ENCODE data around the gene SMIM35. TPM values are rescaled to one million over a fixed set of nuclear protein-coding genes. Genes with fewer than 3 reads are reported as not detected.
A peak's percentile ranks its signal among the peaks of the same experiment; 100 is the strongest.

The SMIM35 gene
- total and polyA plus RNA-seq, 9 donors = under 0.01 to 0.47 (median 0.08) TPM

- Histone ChIP-seq H3K9me3 (replicated peaks; ENCODE audit: control insufficient read depth, low read depth, low read length) (no peaks in the 10 kb centered on the region), H3K27ac (ENCODE audit: low read length) (no peak overlapping the region), H3K4me1 (ENCODE audit: control insufficient read depth, insufficient read depth, low read length) (peaks cover 4% of the 10 kb centered on the region), H3K4me3 (ENCODE audit: low read length) (no peak overlapping the region), H3K36me3 (ENCODE audit: control insufficient read depth, insufficient read depth, low read length) (no peaks in the 10 kb centered on the region), H3K27me3 (ENCODE audit: control insufficient read depth, insufficient read depth, low read length) (peaks cover 3% of the 10 kb centered on the region)
- 90% methylated on average over 8 of the region's 11 CpGs for WGBS (ENCODE audit: insufficient coverage)
- no peak for DNase-seq
These were observed 27.4 kb downstream of the SMIM35 start for GRCh38 chr11:118059246-118059940.

GRCh38 chr11:118058311-118059245, 28.2 kb downstream of the SMIM35 start:
- H3K27ac ChIP-seq (ENCODE audit: low read length) = no peak overlapping the region
- no peaks in the 10 kb centered on the region for H3K9me3 ChIP-seq (replicated peaks; ENCODE audit: control insufficient read depth, low read depth, low read length)
- no peak overlapping the region for H3K4me3 ChIP-seq (ENCODE audit: low read length)
- H3K36me3 ChIP-seq (ENCODE audit: control insufficient read depth, insufficient read depth, low read length) = no peaks in the 10 kb centered on the region
- 73% methylated on average over 9 of the region's 20 CpGs for WGBS (ENCODE audit: insufficient coverage)
- H3K4me1 ChIP-seq (ENCODE audit: control insufficient read depth, insufficient read depth, low read length) = peaks cover 4% of the 10 kb centered on the region
- peak; percentile 22 for DNase-seq
- H3K27me3 ChIP-seq (ENCODE audit: control insufficient read depth, insufficient read depth, low read length) = peaks cover 3% of the 10 kb centered on the region

GRCh38 chr11:118057251-118058145, 29.3 kb downstream of the SMIM35 start:
- no peak overlapping the region for H3K27ac ChIP-seq (ENCODE audit: low read length)
- 59% methylated on average over 12 of the region's 14 CpGs for WGBS (ENCODE audit: insufficient coverage)
- H3K27me3 ChIP-seq (ENCODE audit: control insufficient read depth, insufficient read depth, low read length) = peaks cover 3% of the 10 kb centered on the region
- H3K4me1 ChIP-seq (ENCODE audit: control insufficient read depth, insufficient read depth, low read length) = peaks cover 10% of the 10 kb centered on the region
- no peaks in the 10 kb centered on the region for H3K36me3 ChIP-seq (ENCODE audit: control insufficient read depth, insufficient read depth, low read length)
- no peak for DNase-seq
- H3K9me3 ChIP-seq (replicated peaks; ENCODE audit: control insufficient read depth, low read depth, low read length) = no peaks in the 10 kb centered on the region
- H3K4me3 ChIP-seq (ENCODE audit: low read length) = no peak overlapping the region

- WGBS (ENCODE audit: insufficient coverage) = 89% methylated on average over 8 of the region's 8 CpGs
- no peak for DNase-seq
- H3K9me3 ChIP-seq (replicated peaks; ENCODE audit: control insufficient read depth, low read depth, low read length) = no peaks in the 10 kb centered on the region
These were observed 30.0 kb downstream of the SMIM35 start for GRCh38 chr11:118056806-118057205.

GRCh38 chr11:118055966-118056365, 30.8 kb downstream of the SMIM35 start:
- Histone ChIP-seq H3K27ac (ENCODE audit: low read length) (no peak overlapping the region), H3K36me3 (ENCODE audit: control insufficient read depth, insufficient read depth, low read length) (no peaks in the 10 kb centered on the region), H3K27me3 (ENCODE audit: control insufficient read depth, insufficient read depth, low read length) (peaks cover 3% of the 10 kb centered on the region), H3K9me3 (replicated peaks; ENCODE audit: control insufficient read depth, low read depth, low read length) (no peaks in the 10 kb centered on the region), H3K4me1 (ENCODE audit: control insufficient read depth, insufficient read depth, low read length) (peaks cover 13% of the 10 kb centered on the region), H3K4me3 (ENCODE audit: low read length) (no peak overlapping the region)
- no peak for DNase-seq
- 90% methylated on average over 7 of the region's 7 CpGs for WGBS (ENCODE audit: insufficient coverage)

More at GRCh38 chr11:118056806-118057205, 30.0 kb downstream of the SMIM35 start:
- H3K4me3 ChIP-seq (ENCODE audit: low read length) = no peak overlapping the region
- no peaks in the 10 kb centered on the region for H3K36me3 ChIP-seq (ENCODE audit: control insufficient read depth, insufficient read depth, low read length)
- H3K27me3 ChIP-seq (ENCODE audit: control insufficient read depth, insufficient read depth, low read length) = peaks cover 3% of the 10 kb centered on the region
- H3K4me1 ChIP-seq (ENCODE audit: control insufficient read depth, insufficient read depth, low read length) = peaks cover 13% of the 10 kb centered on the region
- no peak overlapping the region for H3K27ac ChIP-seq (ENCODE audit: low read length)

- no peaks in the 10 kb centered on the region for H3K36me3 ChIP-seq (ENCODE audit: control insufficient read depth, insufficient read depth, low read length)
- H3K4me1 ChIP-seq (ENCODE audit: control insufficient read depth, insufficient read depth, low read length) = peaks cover 13% of the 10 kb centered on the region
- no peaks in the 10 kb centered on the region for H3K9me3 ChIP-seq (replicated peaks; ENCODE audit: control insufficient read depth, low read depth, low read length)
- H3K27me3 ChIP-seq (ENCODE audit: control insufficient read depth, insufficient read depth, low read length) = peaks cover 3% of the 10 kb centered on the region
- 48% methylated on average over 7 of the region's 12 CpGs for WGBS (ENCODE audit: insufficient coverage)
- H3K4me3 ChIP-seq (ENCODE audit: low read length) = no peak overlapping the region
- H3K27ac ChIP-seq (ENCODE audit: low read length) = no peak overlapping the region
- DNase-seq = no peak
These were observed 31.8 kb downstream of the SMIM35 start for GRCh38 chr11:118054712-118055640.

GRCh38 chr11:118052581-118053206, 34.1 kb downstream of the SMIM35 start:
- no peaks in the 10 kb centered on the region for H3K36me3 ChIP-seq (ENCODE audit: control insufficient read depth, insufficient read depth, low read length)
- H3K27ac ChIP-seq (ENCODE audit: low read length) = no peak overlapping the region
- no peak overlapping the region for H3K4me3 ChIP-seq (ENCODE audit: low read length)
- H3K4me1 ChIP-seq (ENCODE audit: control insufficient read depth, insufficient read depth, low read length) = peaks cover 13% of the 10 kb centered on the region
- DNase-seq = no peak
- WGBS (ENCODE audit: insufficient coverage) = 73% methylated on average over 12 of the region's 13 CpGs
- no peaks in the 10 kb centered on the region for H3K9me3 ChIP-seq (replicated peaks; ENCODE audit: control insufficient read depth, low read depth, low read length)
- H3K27me3 ChIP-seq (ENCODE audit: control insufficient read depth, insufficient read depth, low read length) = no peaks in the 10 kb centered on the region

GRCh38 chr11:118051611-118052461, 34.9 kb downstream of the SMIM35 start:
- no peak for DNase-seq
- H3K27ac ChIP-seq (ENCODE audit: low read length) = no peak overlapping the region
- H3K27me3 ChIP-seq (ENCODE audit: control insufficient read depth, insufficient read depth, low read length) = no peaks in the 10 kb centered on the region
- WGBS (ENCODE audit: insufficient coverage) = 50% methylated on average over 8 of the region's 16 CpGs
- peaks cover 13% of the 10 kb centered on the region for H3K4me1 ChIP-seq (ENCODE audit: control insufficient read depth, insufficient read depth, low read length)
- no peaks in the 10 kb centered on the region for H3K36me3 ChIP-seq (ENCODE audit: control insufficient read depth, insufficient read depth, low read length)
- H3K9me3 ChIP-seq (replicated peaks; ENCODE audit: control insufficient read depth, low read depth, low read length) = no peaks in the 10 kb centered on the region
- H3K4me3 ChIP-seq (ENCODE audit: low read length) = no peak overlapping the region

Measured in muscle of leg (tissue), 11 donors.